LNCaP clone FGC (cell line): ENCODE data around the gene EOGT.

Experiments used
- DNase-seq: peaks from one replicate; pipeline ENCODE4 v3.0.0-alpha.2; 2011; ENCODE audit warnings: low read depth
- H3K4me3 ChIP-seq: 2 replicates; pipeline ENCODE4 v1.5.1; 2011; ENCODE audit warnings: mild to moderate bottlenecking, low read depth, low read length, control low read depth
- TF ChIP-seq, protein P1 (sequence below): IDR thresholded peaks from 2 replicates; pipeline ENCODE4 v1.5.1; 2012; ENCODE audit warnings: mild to moderate bottlenecking; ENCODE audit not compliant: control insufficient read depth, insufficient read depth; ENCODE audit errors: extremely low read depth

The EOGT gene

DNA sequence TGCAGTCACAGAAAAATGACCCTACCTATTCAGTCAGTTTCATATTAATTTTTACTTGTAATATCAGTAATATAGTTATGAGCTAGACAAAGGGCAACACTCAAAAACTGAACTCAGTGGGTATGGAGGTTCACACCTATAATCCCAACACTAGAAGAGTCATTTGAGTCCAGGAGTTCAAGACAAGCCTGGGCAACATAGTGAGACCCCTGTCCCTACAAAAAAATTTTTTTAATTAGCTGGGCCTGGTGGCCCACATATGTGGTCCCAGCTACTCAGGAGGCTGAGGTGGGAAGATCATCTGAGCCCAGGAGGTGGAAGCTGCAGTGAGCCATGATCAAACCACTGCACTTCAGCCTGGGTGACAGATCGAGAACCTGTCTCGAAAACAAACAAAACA is 35.5 kb upstream of the EOGT start:
- H3K4me3 ChIP-seq = no peak overlapping the region
- no peak for DNase-seq
- TF ChIP-seq, protein P1, sequence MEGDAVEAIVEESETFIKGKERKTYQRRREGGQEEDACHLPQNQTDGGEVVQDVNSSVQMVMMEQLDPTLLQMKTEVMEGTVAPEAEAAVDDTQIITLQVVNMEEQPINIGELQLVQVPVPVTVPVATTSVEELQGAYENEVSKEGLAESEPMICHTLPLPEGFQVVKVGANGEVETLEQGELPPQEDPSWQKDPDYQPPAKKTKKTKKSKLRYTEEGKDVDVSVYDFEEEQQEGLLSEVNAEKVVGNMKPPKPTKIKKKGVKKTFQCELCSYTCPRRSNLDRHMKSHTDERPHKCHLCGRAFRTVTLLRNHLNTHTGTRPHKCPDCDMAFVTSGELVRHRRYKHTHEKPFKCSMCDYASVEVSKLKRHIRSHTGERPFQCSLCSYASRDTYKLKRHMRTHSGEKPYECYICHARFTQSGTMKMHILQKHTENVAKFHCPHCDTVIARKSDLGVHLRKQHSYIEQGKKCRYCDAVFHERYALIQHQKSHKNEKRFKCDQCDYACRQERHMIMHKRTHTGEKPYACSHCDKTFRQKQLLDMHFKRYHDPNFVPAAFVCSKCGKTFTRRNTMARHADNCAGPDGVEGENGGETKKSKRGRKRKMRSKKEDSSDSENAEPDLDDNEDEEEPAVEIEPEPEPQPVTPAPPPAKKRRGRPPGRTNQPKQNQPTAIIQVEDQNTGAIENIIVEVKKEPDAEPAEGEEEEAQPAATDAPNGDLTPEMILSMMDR = no peak

DNA sequence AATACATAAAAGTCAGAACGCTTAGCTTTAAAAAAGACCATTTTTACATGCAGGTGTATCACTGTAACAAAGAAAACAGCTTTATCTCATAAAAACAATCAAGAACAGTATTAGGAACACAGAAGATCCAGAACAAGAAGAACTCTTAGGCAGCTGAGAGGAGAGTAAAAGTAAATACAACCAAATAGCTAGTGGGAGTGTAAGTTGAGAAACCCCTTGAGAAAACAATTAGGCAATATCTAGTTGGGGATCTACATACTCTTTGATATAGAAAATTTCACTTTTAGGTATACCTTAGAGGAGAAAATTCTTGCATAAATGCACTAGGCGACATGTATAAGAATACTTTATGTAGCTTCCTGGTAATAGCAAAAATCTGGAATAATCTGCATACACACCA is 31.1 kb upstream of the EOGT start:
- no peak for DNase-seq
- no peak overlapping the region for H3K4me3 ChIP-seq
- TF ChIP-seq, protein P1 = no peak

DNA sequence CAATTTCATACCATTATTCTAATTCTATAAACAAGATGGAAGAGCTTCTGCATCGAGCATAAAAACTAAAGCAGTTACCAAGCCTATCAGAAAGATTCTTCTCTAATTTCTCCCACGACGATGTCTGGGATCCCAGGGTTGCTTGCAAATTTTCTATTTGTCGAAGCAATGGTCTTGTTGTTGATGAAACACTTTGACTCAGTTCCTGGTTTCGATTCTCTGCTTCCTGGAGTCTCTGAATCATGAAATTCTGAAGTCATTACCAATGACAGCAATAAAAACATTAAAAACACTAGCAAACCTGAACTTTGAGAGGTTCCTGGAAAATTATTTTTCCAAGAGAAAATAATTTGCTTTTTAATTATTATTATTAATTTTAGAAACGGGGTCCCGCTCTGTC is 20.0 kb upstream of the EOGT start:
- H3K4me3 ChIP-seq = no peak overlapping the region
- no peak for DNase-seq
- TF ChIP-seq, protein P1 = no peak

DNA sequence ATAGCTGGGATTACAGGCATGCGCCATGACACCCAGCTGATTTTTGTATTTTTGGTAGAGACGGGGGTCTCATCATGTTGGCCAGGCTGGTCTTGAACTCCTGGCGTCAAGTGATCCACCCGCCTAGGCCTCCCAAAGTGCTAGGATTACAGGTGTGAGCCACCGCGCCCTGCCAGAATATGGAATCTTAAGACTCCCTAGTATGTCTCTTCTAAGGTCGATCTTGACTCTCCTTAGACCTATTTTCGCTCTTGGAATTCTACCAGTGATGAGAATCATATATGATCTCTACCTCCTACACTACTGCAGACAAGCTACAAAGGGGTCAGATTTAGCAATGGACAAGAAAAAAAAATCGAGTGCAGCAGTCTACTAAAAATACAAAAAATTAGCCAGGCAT is 19.3 kb upstream of the EOGT start:
- DNase-seq = no peak
- no peak overlapping the region for H3K4me3 ChIP-seq
- TF ChIP-seq, protein P1 = no peak

DNA sequence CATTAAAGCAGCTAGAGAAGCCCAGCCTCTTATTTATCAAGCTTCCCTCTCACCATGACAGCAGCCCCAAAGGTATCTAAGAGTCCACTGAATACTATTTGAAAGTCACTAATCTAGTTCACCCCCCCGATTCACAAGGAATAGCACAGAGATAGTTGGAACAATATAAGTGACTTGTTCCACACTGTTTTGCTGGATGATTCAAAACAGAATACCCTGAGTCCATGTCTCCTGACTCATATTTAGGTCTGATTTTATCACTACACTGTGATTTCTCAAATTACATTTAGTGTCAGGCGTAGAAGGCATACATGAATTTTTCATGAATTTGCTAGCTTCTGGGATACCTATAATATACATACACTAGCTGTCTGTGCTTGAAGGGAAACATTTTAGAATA is 18.7 kb upstream of the EOGT start:
- DNase-seq = no peak

DNA sequence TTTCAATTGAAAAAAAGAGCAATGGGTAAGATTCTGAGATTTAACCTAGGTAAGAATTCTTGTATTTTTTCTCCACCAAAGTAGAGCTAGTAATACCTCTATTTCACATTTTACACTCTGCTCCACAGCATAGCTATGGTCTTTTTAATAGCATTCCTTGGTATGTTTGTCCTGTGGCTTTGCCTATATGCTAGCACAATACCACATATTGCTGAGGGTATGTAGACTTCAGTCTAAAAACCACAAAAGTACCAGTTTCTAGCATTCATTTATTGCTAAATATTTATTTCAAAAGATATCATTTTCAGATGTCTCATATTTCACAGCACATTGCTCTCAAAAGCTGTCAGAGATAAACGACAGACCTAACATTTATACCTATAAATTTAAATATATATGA is 18.2 kb upstream of the EOGT start:
- no peak overlapping the region for H3K4me3 ChIP-seq
- TF ChIP-seq, protein P1 = no peak
- DNase-seq = no peak

More for the DNA sequence above, 18.7 kb upstream of the EOGT start:
- no peak overlapping the region for H3K4me3 ChIP-seq
- TF ChIP-seq, protein P1 = no peak

DNA sequence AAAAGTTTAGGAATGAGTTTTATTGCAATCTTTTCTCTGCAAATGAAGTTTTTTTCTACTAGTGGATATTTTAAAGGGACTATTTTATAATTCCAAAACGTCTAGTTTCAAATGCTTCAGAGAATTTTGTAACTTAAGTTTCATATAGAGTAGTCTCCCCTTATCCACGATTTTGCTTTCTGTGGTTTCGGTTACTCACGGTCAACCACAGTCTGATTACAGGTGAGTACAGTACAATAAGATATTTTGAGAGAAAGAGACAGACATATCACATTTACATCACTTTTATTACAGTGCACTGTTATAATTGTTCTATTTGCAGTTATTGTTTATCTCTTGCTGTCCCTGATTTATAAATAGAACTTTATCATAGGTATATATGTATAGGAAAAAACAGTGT is 7.4 kb upstream of the EOGT start:
- TF ChIP-seq, protein P1 = no peak
- H3K4me3 ChIP-seq = no peak overlapping the region
- DNase-seq = no peak
